ENCODE measurements around the gene DUSP5. TPM values are rescaled to one million over a fixed set of nuclear protein-coding genes. Genes with fewer than 3 reads are reported as not detected.
A peak's percentile ranks its signal among the peaks of the same experiment; 100 is the strongest.
"Not testable (repeated sequence)": the region's sequence is repeated elsewhere in the genome, so short reads cannot be mapped to it uniquely, and the experiment has no call there.

DUSP5 gene
- total RNA-seq, 1 experiment from 2014 or later = 106 TPM

- H3K27me3 Mint-ChIP-seq (ENCODE audit: insufficient read depth, unreplicated experiment) = no peaks in the 10 kb centered on the region
- POLR2A ChIA-PET = no interaction called here
- TF ChIP-seq CTCF (IDR thresholded peaks at IDR 0.05; ENCODE audit: unreplicated experiment) = no peak
- H3K27ac Mint-ChIP-seq (ENCODE audit: low read depth, unreplicated experiment) = no peak overlapping the region
- DNase-seq (ENCODE audit: unreplicated experiment) = no peak
- no peak overlapping the region for H3K4me3 Mint-ChIP-seq (ENCODE audit: unreplicated experiment)
- H3K36me3 Mint-ChIP-seq (ENCODE audit: insufficient read depth, unreplicated experiment) = no peaks in the 10 kb centered on the region
- CTCF ChIA-PET = interaction anchor here (0.7 to 1.3 kb wide), 3 partner anchors 11 to 30 kb away, joined by 3 to 6 read pairs (median 4); partner anchors contain the start of gene DUSP5
- no peaks in the 10 kb centered on the region for H3K9me3 Mint-ChIP-seq (ENCODE audit: unreplicated experiment)
- no TSS peak for BruUV-seq (replicated peaks)
- no peaks in the 10 kb centered on the region for H3K4me1 Mint-ChIP-seq (ENCODE audit: insufficient read depth, unreplicated experiment)
- intact Hi-C loops (cut with micrococcal nuclease) = no loop called here
Measured at GRCh38 chr10:110528224-110528996, 30.7 kb downstream of the DUSP5 start.

GRCh38 chr10:110528997-110529524 is 31.4 kb downstream of the DUSP5 start:
- intact Hi-C loops (cut with micrococcal nuclease); H3K4me3 Mint-ChIP-seq (ENCODE audit: unreplicated experiment); POLR2A ChIA-PET; H3K27me3 Mint-ChIP-seq (ENCODE audit: insufficient read depth, unreplicated experiment); H3K36me3 Mint-ChIP-seq (ENCODE audit: insufficient read depth, unreplicated experiment); H3K27ac Mint-ChIP-seq (ENCODE audit: low read depth, unreplicated experiment); H3K9me3 Mint-ChIP-seq (ENCODE audit: unreplicated experiment); BruUV-seq (replicated peaks); DNase-seq (ENCODE audit: unreplicated experiment); H3K4me1 Mint-ChIP-seq (ENCODE audit: insufficient read depth, unreplicated experiment): not testable (repeated sequence)
- CTCF ChIA-PET = interaction anchor here (1.2 to 1.3 kb wide), 2 partner anchors 18 to 31 kb away, joined by 3 to 6 read pairs; partner anchors contain the start of gene DUSP5

GRCh38 chr10:110529596-110530011 is 31.9 kb downstream of the DUSP5 start:
- POLR2A ChIA-PET = no interaction called here
- no peak overlapping the region for H3K4me3 Mint-ChIP-seq (ENCODE audit: unreplicated experiment)
- BruUV-seq (replicated peaks) = no TSS peak
- no peak for DNase-seq (ENCODE audit: unreplicated experiment)
- no peak overlapping the region for H3K27ac Mint-ChIP-seq (ENCODE audit: low read depth, unreplicated experiment)
- TF ChIP-seq CTCF (IDR thresholded peaks at IDR 0.05; ENCODE audit: unreplicated experiment) = no peak
- no peaks in the 10 kb centered on the region for H3K27me3 Mint-ChIP-seq (ENCODE audit: insufficient read depth, unreplicated experiment)
- no peaks in the 10 kb centered on the region for H3K36me3 Mint-ChIP-seq (ENCODE audit: insufficient read depth, unreplicated experiment)
- CTCF ChIA-PET = interaction anchor here (0.6 to 1.3 kb wide), 3 partner anchors 17 to 157 kb away, joined by 3 to 6 read pairs (median 4); partner anchors contain the start of gene DUSP5
- H3K9me3 Mint-ChIP-seq (ENCODE audit: unreplicated experiment) = no peaks in the 10 kb centered on the region
- peaks cover 4% of the 10 kb centered on the region for H3K4me1 Mint-ChIP-seq (ENCODE audit: insufficient read depth, unreplicated experiment)
- intact Hi-C loops (cut with micrococcal nuclease) = no loop called here

- Mint-ChIP-seq H3K27me3 (ENCODE audit: insufficient read depth, unreplicated experiment) (no peaks in the 10 kb centered on the region), H3K27ac (ENCODE audit: low read depth, unreplicated experiment) (no peak overlapping the region), H3K9me3 (ENCODE audit: unreplicated experiment) (no peaks in the 10 kb centered on the region), H3K4me1 (ENCODE audit: insufficient read depth, unreplicated experiment) (peaks cover 5% of the 10 kb centered on the region), H3K36me3 (ENCODE audit: insufficient read depth, unreplicated experiment) (no peaks in the 10 kb centered on the region), H3K4me3 (ENCODE audit: unreplicated experiment) (peak overlapping the region; percentile 12)
- intact Hi-C loops (cut with micrococcal nuclease) = no loop called here
- POLR2A ChIA-PET = no interaction called here
- BruUV-seq (replicated peaks) = no TSS peak
- peak; percentile 77 for DNase-seq (ENCODE audit: unreplicated experiment)
- no peak for TF ChIP-seq CTCF (IDR thresholded peaks at IDR 0.05; ENCODE audit: unreplicated experiment)
- CTCF ChIA-PET = interaction anchor here (0.6 kb wide), 2 partner anchors 70 to 156 kb away, joined by 3 to 4 read pairs; no protein-coding TSS in a partner anchor
Measured at GRCh38 chr10:110530131-110530831, 32.6 kb downstream of the DUSP5 start.
